C4-2B (cell line): ENCODE results near the gene CCDC177.

Source experiments
- ZFX ChIP-seq: fragments of 450-650 bp; IDR thresholded peaks from 2 replicates; pipeline ENCODE4 v1.6.1; 2017
- TF ChIP-seq, protein P1 (sequence below): fragments of 450-650 bp; conservative IDR thresholded peaks from 2 replicates; pipeline ENCODE4 v1.5.1; 2017; ENCODE audit warnings: mild to moderate bottlenecking

- TF ChIP-seq, protein P1, sequence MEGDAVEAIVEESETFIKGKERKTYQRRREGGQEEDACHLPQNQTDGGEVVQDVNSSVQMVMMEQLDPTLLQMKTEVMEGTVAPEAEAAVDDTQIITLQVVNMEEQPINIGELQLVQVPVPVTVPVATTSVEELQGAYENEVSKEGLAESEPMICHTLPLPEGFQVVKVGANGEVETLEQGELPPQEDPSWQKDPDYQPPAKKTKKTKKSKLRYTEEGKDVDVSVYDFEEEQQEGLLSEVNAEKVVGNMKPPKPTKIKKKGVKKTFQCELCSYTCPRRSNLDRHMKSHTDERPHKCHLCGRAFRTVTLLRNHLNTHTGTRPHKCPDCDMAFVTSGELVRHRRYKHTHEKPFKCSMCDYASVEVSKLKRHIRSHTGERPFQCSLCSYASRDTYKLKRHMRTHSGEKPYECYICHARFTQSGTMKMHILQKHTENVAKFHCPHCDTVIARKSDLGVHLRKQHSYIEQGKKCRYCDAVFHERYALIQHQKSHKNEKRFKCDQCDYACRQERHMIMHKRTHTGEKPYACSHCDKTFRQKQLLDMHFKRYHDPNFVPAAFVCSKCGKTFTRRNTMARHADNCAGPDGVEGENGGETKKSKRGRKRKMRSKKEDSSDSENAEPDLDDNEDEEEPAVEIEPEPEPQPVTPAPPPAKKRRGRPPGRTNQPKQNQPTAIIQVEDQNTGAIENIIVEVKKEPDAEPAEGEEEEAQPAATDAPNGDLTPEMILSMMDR, result no peak
- TF ChIP-seq ZFX, result no peak
These were observed 31.1 kb downstream of the CCDC177 start for GRCh38 chr14:69543341-69544115.
